Measurements from ENCODE around the gene IL2RG.

IL2RG gene

GRCh38 chrX:71111141-71111843 is at the start of gene IL2RG:
IL2RG (minus strand) TSS chrX:71111577; CDS start chrX:71111539, 38 bp downstream.
- DNase-seq, result no peak

- no peak for DNase-seq
Observed at GRCh38 chrX:71160475-71160874, 49.1 kb upstream of the IL2RG start.

DNA sequence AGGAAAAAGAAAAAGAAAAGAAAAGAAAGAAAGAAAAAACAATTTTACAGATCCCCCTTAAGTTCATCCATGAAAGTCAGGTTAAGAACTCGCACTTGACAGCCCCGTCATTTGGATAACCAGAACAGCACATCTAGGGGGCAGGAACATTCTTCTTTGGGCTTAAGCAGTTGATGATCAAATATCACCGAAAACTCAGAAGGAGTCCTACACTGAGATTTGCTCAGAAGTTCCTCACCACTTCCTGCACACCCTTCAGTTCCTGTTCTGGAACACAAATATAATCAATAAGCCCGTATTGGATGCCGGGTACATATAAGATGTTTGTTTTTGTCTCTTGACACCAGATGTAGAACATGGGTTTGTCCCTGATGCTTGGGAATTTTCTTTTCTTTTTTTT is 48.0 kb upstream of the IL2RG start:
- no peak for DNase-seq

GRCh38 chrX:71158603-71159002 is 47.2 kb upstream of the IL2RG start:
- no peak for DNase-seq

GRCh38 chrX:71154641-71155040 is 43.3 kb upstream of the IL2RG start:
- no peak for DNase-seq

- no peak for DNase-seq
Observed at GRCh38 chrX:71154196-71154595, 42.8 kb upstream of the IL2RG start.

GRCh38 chrX:71151366-71151765 is 40.0 kb upstream of the IL2RG start:
- no peak for DNase-seq

DNA sequence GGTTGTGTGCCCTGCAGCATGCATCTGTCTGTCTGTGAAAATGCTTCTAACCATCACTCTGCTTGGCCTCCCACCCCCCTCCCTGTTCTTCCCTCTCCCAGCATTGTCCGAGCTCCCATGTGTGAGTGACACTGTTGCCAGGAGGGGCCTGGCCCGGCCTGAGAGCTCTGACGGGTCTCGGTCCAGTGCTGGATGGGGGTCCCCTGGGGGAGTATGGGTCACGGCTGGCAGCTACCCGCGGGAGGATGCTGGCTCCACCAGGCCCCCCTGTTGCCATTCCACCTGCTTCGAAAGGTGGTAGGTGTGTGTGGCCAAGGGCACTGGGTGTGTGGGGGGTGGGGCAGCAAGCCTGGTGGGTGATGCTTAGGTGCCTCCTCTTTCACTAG is 36.9 kb upstream of the IL2RG start:
- no peak for DNase-seq

GRCh38 chrX:71147496-71148277 is 36.3 kb upstream of the IL2RG start:
- DNase-seq, result no peak

GRCh38 chrX:71144651-71145050 is 33.3 kb upstream of the IL2RG start, which contains the start of gene NLGN3:
NLGN3 (plus strand) TSS chrX:71144841; CDS start chrX:71147750, 2,909 bp downstream.
- DNase-seq, result no peak

DNA sequence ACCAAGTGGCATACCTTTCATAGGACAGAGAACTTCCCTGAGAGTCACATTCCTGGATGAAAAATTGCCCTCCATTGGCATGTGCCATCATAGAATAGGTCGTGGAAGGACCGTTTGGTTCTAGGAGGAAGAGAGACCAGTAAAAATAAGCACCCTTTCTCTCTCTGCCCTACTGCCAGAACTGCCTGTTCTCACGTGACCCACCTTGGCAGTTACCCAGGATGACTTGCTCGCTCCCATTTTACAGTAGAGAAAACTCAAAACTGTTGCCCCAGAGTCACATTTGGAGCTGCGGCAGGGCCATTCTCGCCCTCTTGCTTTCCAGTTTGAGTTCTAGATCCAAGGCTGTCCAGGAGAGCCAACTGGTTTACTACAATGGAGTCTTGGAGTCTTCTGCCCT is 32.1 kb upstream of the IL2RG start:
- DNase-seq, result no peak

GRCh38 chrX:71140440-71140839 is 29.1 kb upstream of the IL2RG start:
- DNase-seq, result no peak

DNA sequence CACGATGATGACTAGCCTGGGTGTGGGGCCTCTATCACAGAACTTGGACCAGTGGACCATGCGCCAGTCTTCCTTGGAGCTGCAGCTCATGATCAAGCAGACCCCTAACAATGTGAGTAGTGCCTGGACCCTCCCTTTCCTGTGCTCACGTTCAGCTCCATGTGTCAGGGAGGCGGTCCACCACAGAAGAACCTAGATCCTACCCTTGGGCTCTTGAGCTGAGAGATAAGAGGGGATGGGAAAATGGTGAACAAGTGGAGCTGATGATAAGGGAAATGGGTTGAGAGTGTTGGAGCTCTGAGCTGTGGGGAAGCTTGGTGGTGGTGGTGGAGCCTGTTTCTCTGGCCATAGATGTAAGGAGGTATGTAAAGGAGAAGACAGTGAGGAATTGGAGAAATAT is 20.1 kb upstream of the IL2RG start:
- no peak for DNase-seq

GRCh38 chrX:71128915-71129765 is 17.8 kb upstream of the IL2RG start:
- DNase-seq, result no peak

- DNase-seq, result peak; percentile 12
Observed at GRCh38 chrX:71128166-71128833, 16.9 kb upstream of the IL2RG start.

DNA sequence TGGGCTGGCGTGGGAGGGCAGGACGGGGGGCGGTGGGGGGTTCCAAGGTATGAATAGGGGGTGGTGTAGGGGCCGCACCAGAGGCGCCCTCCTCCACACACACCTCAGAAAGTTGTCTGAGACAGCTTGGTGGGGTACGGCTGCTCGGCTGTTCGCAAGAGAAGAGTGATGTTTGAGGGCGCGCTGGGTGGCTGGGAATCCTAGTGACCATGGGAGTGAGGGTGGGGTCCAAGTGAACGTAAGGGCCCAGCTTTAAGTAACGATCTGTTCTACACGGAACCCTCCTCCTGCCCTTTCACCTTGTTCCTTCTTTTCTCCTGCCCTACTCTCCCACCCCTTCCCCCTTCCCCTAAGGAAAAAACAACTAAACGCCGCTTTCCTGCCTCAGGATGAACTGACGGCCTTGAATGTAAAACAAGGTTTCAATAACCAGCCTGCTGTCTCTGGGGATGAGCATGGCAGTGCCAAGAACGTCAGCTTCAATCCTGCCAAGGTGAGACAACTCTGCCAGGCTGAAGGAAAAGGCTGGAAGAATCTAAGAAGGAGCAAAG is 7.7 kb upstream of the IL2RG start:
- DNase-seq, result no peak

GRCh38 chrX:71118032-71118984 is 6.9 kb upstream of the IL2RG start, which contains the start of gene MED12:
MED12 (plus strand) TSS chrX:71118596; CDS start chrX:71118755, 159 bp downstream.
- peak; percentile 55 for DNase-seq

GRCh38 chrX:71117358-71117757 is 6.0 kb upstream of the IL2RG start:
- no peak for DNase-seq

- DNase-seq, result no peak
Observed at GRCh38 chrX:71111921-71112431, 599 bp upstream of the IL2RG start.

DNA sequence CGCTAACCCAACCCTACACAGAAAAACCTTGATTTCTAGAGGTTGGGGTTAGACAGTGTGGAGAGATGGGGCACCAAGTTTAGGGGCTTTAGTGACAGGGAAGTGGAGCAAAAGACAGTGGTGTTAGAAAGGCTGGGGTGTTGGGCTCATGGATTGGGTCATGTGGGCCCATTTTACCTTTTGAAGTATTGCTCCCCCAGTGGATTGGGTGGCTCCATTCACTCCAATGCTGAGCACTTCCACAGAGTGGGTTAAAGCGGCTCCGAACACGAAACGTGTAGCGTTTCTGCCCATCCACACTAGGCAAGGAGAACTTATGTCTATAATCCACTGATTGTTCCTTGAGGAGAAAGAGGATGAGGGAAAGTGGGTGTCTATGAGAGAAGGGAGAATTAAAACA is 2.3 kb downstream of the IL2RG start:
- DNase-seq, result no peak

Data from NCI-H226 (cell line).